ENCODE measurements around the gene HAGH.

Gene HAGH

DNA sequence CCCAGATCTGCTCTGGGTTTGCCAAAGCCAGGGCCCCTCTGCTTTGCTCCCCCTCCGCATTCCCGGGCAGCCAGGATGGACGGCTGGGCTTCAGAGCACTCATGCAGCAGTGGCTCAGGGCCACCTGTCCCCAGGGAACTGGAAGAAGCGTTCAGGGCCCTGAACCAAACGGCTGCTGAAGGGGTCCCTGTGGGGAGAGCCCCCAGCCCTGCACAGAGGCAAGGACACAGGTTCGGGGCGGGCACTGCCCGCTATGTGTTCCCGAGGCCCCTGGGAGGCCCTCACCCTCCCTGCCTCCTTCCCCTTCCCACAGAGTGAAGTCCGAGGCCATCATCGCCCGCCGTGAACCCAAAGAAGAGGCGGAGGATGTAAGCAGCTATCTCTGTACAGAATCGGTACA lies 65.7 kb downstream of the HAGH start:
- no peak for DNase-seq

DNA sequence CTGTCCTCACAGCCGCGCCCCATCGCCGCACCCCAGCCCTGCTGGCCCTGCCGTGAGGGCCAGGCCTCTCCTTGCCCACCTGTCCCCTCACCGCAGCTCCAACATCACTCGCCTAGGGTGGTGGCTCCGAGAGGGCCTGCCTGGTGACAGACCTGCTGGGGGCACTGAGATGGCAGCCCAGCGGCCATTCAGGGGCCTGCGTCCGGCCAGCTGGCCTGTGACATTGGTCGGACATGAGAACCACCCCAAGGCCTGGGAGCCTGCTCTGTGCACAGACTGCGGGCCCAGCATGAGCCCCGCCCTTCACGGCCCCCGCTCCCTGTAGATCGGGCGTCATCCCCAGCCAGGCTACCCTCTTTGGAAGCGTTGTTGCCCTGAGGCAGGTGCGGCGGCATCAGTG lies 67.1 kb downstream of the HAGH start:
- no peak for DNase-seq

DNA sequence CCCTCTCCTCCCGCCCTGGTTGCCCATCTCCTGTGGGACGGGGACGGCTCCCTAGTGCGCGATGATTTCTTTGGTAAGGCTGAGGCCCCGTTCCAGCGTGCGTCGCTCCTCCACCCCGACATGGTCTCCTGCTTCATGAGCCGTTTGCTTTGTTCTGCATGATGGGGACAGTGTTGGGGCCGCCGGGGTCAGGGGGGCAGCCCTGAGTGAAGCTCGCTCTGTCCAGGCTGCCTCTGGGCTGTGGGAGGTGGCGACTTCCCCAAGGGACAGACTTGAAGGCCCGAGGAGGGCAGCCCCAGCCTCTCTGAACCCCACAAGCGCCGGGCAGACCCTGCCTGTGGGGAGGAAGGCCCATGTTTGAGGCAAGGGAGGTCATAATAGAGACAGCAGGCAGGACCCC lies 67.7 kb downstream of the HAGH start:
- no peak for DNase-seq

DNA sequence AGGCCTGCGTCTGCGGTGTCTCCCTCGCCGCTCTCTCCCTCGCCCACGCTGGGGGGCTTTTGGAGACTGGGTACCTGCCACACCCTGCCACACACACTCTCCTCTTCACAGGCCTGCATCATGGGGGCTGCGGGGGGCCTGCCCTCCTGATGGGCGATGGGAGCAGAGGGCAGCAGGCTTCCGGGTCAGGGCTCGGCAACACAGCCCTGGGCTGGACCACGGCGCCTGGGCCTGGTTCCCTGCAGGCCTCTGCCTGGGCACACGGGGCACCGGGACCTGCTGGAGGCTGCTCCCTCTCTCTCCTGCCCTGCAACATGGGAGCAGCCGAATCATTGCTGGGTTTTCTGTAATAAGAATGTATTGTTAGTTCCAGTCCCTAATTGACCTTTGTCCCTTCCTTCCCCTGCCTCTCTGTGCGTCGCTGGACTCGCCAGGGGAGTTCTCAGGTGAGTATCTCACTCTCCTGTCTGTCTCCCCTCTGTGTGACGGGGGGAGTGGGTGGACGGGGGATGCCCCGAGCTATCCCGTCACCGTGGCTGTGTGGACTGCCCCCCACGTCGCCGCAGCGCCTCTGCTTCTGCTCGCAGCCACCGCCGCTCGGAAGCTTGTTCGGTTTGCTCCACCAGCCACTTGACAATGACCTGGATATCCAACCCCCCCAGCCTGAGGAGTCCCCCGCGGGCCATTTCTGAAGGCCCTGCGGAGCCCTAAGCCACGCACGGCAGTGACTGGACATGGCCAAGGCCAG lies 68.7 kb downstream of the HAGH start:
- no peak for DNase-seq

Data from inflammatory macrophage treated with lipopolysaccharide for 1 hour (primary cell).